ACC112 (cell line): Measurements from ENCODE around the gene APOB.

Experiments
- H2AFZ ChIP-seq: fragments of 200-600 bp; sonication (generic); one replicate; pipeline ENCODE4 v1.6.0; 2017; ENCODE audit warnings: antibody characterized with exemption, low read length; ENCODE audit not compliant: unreplicated experiment
- H3K27ac ChIP-seq: fragments of 200-600 bp; sonication (generic); 2 replicates; pipeline ENCODE4 v1.5.1; 2014; ENCODE audit warnings: low read depth, mild to moderate bottlenecking, antibody characterized with exemption, low read length, moderate library complexity
- H3K27me3 ChIP-seq: fragments of 200-600 bp; sonication (generic); 2 replicates; pipeline ENCODE4 v1.6.1; 2014; ENCODE audit warnings: mild to moderate bottlenecking, antibody characterized with exemption, low read length, moderate library complexity, mixed read lengths; ENCODE audit not compliant: insufficient read depth
- H3K36me3 ChIP-seq: fragments of 200-600 bp; sonication (generic); 2 replicates; pipeline ENCODE4 v1.6.1; 2016; ENCODE audit warnings: mild to moderate bottlenecking, antibody characterized with exemption, low read length, moderate library complexity, mixed read lengths; ENCODE audit not compliant: insufficient read depth
- H3K4me1 ChIP-seq: fragments of 200-600 bp; sonication (generic); one replicate; pipeline ENCODE4 v1.6.1; 2016; ENCODE audit warnings: low read length, mixed read lengths; ENCODE audit not compliant: insufficient read depth, unreplicated experiment, control insufficient read depth
- H3K4me3 ChIP-seq: fragments of 200-600 bp; sonication (generic); 2 replicates; pipeline ENCODE4 v1.5.1; 2014; ENCODE audit warnings: mild to moderate bottlenecking, low read depth, low read length
- H3K79me2 ChIP-seq: fragments of 200-600 bp; sonication (generic); one replicate; pipeline ENCODE4 v1.6.0; 2016; ENCODE audit warnings: low read length; ENCODE audit not compliant: control insufficient read depth, unreplicated experiment, insufficient read depth

APOB gene, protein sequence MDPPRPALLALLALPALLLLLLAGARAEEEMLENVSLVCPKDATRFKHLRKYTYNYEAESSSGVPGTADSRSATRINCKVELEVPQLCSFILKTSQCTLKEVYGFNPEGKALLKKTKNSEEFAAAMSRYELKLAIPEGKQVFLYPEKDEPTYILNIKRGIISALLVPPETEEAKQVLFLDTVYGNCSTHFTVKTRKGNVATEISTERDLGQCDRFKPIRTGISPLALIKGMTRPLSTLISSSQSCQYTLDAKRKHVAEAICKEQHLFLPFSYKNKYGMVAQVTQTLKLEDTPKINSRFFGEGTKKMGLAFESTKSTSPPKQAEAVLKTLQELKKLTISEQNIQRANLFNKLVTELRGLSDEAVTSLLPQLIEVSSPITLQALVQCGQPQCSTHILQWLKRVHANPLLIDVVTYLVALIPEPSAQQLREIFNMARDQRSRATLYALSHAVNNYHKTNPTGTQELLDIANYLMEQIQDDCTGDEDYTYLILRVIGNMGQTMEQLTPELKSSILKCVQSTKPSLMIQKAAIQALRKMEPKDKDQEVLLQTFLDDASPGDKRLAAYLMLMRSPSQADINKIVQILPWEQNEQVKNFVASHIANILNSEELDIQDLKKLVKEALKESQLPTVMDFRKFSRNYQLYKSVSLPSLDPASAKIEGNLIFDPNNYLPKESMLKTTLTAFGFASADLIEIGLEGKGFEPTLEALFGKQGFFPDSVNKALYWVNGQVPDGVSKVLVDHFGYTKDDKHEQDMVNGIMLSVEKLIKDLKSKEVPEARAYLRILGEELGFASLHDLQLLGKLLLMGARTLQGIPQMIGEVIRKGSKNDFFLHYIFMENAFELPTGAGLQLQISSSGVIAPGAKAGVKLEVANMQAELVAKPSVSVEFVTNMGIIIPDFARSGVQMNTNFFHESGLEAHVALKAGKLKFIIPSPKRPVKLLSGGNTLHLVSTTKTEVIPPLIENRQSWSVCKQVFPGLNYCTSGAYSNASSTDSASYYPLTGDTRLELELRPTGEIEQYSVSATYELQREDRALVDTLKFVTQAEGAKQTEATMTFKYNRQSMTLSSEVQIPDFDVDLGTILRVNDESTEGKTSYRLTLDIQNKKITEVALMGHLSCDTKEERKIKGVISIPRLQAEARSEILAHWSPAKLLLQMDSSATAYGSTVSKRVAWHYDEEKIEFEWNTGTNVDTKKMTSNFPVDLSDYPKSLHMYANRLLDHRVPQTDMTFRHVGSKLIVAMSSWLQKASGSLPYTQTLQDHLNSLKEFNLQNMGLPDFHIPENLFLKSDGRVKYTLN (N-terminal part only)

DNA sequence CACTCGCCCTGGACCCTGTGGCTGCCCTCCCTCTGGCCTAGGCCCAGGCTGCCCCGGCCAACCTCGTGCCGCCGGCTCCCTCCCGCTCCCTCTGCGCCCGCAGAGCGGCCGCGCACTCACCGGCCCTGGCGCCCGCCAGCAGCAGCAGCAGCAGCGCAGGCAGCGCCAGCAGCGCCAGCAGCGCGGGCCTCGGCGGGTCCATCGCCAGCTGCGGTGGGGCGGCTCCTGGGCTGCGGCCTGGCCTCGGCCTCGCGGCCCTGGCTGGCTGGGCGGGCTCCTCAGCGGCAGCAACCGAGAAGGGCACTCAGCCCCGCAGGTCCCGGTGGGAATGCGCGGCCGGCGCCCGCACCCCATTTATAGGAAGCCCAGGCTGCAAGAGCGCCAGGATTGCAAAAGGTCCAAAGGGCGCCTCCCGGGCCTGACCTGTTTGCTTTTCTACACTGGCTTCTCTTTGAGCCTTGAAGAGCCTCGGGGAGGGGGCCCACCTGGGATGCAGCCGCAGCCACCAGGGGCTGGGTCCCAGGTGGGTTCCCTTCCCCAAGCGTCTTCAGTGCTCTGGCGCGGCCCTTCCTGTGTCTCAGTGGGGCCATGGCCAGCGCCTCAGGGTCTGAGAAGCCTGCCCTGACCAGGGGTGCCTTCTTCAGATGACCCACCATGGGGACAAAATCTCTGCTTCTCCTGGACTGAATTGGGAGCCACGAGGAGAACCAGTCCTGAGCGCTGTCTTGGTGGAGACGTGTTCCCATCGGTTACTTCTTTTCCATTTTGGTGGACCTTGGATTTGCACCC lies at the start of gene APOB:
Gene APOB (minus strand): TSS at position 330 of the 789 bp plus-strand sequence. CDS start 128 bp downstream, at position 202.
- Histone ChIP-seq H3K36me3 (no peaks in the 10 kb centered on the region), H3K27me3 (peaks cover 19% of the 10 kb centered on the region; the same call in 1 of the 2 replicates), H3K4me3 (no peak within 1 kb of the TSS), H3K79me2 (no peaks in the 10 kb centered on the region), H3K4me1 (peaks cover 3% of the 10 kb centered on the region), H3K27ac (no peak within 1 kb of the TSS), H2AFZ (no peak within 1 kb of the TSS)

DNA sequence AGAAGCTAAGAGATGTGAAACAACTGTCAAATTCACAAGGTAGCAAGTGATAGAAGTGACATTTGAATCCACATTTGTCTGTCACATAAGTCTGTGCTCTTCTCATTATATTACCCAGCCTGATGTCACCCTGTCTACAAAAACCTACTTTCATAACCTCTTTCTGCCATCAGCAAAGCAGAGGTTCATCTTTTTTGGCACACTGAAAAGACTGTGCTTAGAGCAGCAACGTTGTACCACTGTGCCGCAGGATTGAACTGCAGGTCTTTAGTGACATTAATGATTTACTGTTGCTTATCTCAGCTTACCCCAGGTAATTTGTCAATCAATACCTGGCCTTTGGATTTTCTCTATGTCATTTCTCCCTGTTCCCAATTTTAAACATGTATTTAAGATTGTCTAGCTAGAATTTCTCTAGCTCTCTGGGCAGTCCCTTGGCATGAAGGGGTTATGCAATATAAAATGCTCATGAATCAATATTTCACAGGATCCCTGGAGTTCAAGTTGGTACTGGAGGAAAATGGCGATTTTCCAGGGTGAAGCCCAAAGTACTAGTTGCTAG lies 48.5 kb upstream of the APOB start:
- Histone ChIP-seq H3K4me3 (no peak overlapping the region), H2AFZ (no peak overlapping the region), H3K36me3 (no peaks in the 10 kb centered on the region)

DNA sequence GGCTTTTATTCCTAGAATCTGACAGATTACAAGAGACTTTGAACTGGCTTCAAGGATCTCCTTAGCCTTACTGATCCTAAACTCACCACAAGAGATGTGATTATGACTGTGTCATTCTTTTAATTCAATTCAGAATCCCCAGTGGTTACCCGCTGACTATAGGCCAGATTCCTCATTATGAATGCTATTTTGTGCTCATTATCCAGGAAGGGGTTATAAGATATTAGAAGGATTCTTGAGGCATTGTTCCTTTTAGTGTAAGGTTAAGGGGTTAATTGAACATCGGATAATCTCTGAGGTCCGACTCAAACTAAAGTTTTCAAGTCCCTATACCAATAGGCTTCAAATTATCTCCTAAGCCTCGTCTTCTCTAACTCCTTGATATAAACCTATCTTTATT lies 40.5 kb upstream of the APOB start:
- Histone ChIP-seq H3K27ac (no peak overlapping the region), H2AFZ (no peak overlapping the region), H3K27me3 (0 out of 2 replicates have a peak, but pooled peaks cover 3% of the 10 kb centered on the region), H3K79me2 (no peaks in the 10 kb centered on the region), H3K4me1 (no peaks in the 10 kb centered on the region), H3K4me3 (no peak overlapping the region), H3K36me3 (no peaks in the 10 kb centered on the region)

More for the DNA sequence above, 48.5 kb upstream of the APOB start:
- H3K4me1 ChIP-seq = no peaks in the 10 kb centered on the region
- H3K27me3 ChIP-seq = 0 out of 2 replicates have a peak, but pooled peaks cover 3% of the 10 kb centered on the region
- no peaks in the 10 kb centered on the region for H3K79me2 ChIP-seq
- no peak overlapping the region for H3K27ac ChIP-seq

DNA sequence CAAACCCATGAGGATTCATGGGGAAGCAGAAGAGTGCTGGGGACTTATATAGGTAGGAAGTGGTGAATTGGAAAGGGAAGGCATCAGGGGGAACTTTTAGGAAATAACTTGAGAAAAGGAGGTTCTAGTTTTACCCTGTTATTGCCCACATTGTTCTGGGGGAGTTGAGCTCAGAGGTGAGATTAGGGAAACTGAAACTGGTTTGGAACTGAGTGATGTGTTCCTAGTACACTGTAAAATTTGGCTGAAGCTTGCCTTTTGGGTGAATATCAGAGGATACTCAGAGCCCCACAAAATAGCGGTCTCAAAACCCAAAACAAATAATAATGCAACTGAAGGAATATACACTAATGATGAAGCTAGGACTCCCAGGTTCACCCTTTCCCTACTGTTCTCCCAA lies 39.6 kb upstream of the APOB start:
- no peaks in the 10 kb centered on the region for H3K4me1 ChIP-seq
- H3K79me2 ChIP-seq = no peaks in the 10 kb centered on the region
- H3K4me3 ChIP-seq = no peak overlapping the region
- no peak overlapping the region for H2AFZ ChIP-seq
- no peaks in the 10 kb centered on the region for H3K27me3 ChIP-seq
- H3K27ac ChIP-seq = no peak overlapping the region
- H3K36me3 ChIP-seq = no peaks in the 10 kb centered on the region

DNA sequence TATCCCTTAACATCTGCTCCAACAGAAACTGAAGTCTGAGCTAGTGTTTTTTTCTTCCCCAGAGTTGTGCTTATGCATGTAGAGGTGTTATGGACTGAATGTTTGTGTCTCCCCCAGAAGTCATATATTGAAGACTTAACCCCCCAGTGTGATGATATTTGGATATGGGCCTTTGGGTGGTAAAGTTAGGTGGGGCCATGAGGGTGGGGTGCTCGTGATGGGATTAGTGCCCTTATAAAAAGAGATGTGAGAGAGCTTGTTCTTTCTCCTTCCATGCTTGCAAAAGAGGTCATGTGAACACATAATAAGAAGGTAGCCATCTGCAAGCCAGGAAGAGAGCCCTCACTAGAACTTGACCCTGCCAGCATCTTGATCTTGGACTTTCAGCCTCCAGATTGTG lies 34.4 kb upstream of the APOB start:
- no peak overlapping the region for H3K27ac ChIP-seq
- H3K4me1 ChIP-seq = no peaks in the 10 kb centered on the region
- no peak overlapping the region for H2AFZ ChIP-seq
- no peaks in the 10 kb centered on the region for H3K36me3 ChIP-seq
- H3K4me3 ChIP-seq = no peak overlapping the region
- no peaks in the 10 kb centered on the region for H3K27me3 ChIP-seq
- no peaks in the 10 kb centered on the region for H3K79me2 ChIP-seq

DNA sequence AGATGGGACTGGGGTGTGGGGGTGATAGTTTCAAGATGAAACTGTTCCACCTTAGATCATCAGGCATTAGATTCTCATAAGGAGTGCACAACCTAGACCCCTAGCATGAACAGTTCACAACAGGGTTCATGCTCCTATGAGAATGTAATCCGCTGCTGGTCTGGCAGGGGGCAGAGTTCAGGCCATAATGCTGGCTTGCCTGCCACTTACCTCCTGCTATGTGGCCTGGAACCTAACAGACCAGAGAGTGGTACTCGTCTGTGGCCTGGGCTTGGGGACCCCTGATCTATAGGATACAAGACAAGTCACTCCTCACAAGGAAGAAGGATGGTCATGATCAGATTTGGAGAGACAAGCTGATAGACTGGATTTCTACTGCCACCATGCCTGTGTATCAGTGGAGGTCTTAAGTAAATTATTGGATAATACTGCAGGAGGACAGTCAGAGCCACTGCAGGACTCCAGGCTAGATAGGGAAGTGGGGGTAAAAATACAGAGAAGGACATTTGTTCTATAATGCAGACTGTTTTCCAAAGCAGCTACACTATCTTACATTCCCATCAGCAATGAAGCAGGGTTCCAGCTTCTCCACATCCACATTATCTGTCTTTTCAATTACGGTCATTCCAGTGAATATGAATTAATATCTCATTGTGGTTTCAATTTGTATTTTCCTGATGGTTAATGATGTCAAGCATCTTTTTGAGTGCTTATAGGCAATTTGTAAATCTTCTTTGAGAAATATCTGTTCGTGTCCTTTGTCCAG lies 28.8 kb upstream of the APOB start:
- Histone ChIP-seq H3K27me3 (no peaks in the 10 kb centered on the region), H3K27ac (no peak overlapping the region), H3K4me3 (no peak overlapping the region)

DNA sequence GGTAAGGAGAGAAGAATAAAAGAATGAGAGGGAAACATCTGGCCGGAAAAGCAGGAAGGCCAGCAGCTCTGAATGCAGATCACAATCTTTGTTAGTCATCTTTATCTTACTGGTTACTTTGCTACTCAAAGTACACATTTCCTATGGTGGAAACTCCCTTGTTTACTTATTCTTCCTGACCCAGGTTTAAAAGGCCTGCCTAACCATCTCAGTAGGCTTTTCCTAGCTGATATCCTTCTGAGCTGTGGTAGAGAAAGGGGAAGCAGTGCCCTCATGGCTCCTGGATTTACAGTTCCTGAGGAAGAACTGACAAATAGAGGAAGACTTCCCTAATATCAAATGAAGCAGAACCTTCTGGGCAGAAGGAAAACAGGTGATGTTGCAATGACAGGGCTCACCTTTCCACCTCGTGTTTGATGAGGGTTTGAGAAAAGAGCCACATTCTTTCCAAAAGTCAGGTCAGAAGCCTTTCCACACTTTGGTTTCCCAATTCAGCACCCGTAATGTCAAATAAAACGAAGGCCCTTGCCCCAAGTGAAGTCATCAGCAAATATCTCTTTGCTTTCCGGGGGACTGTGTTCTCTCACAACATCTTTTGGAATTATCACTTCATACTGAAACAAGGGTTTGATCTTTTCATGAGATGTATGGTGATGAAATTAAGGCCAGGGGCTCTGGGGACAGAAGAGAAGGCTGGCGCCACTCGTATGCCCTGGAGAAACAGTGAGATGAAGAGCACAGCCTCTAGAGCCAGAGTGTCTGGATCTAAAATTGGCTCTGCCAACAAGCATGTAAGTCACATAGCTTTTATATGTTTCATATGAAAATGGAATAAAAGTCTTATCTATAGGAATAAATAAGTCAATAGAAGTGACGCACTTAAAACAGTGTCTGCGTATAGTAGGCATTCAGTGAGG lies 26.7 kb upstream of the APOB start:
- H3K4me3 ChIP-seq = no peak overlapping the region
- H3K27ac ChIP-seq = no peak overlapping the region
- no peaks in the 10 kb centered on the region for H3K36me3 ChIP-seq
- no peak overlapping the region for H2AFZ ChIP-seq
- H3K27me3 ChIP-seq = no peaks in the 10 kb centered on the region
- no peaks in the 10 kb centered on the region for H3K79me2 ChIP-seq
- H3K4me1 ChIP-seq = no peaks in the 10 kb centered on the region

More for the DNA sequence above, 28.8 kb upstream of the APOB start:
- H2AFZ ChIP-seq = no peak overlapping the region
- H3K4me1 ChIP-seq = no peaks in the 10 kb centered on the region
- no peaks in the 10 kb centered on the region for H3K36me3 ChIP-seq
- H3K79me2 ChIP-seq = no peaks in the 10 kb centered on the region

DNA sequence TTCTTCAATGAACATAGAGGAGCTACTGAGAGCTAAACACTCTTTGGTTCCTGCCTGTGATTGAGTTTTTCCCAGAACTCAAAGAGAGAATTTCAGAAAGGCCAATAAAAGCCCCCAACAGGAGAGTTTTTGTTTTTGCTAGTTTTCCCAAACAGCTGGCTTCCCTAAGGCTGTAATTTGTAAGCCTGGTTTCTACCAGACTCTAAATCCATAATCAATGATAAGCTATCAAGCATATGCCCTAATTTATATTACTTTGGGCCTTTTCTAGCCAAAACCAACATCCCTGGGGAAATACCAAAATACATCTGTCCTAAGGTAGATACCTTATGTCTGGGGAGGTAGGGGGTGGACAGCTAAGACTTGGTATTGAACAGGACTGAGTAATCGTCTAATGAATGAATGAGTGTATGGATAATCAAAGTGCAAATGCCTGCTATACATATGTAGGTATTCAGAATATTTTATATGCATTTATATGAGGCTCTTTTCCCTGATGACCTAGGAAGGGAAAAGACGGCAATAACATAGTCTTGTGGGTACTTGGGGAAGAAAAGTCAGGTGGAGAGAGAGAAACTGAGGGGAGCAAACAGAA lies 26.0 kb upstream of the APOB start:
- Histone ChIP-seq H3K4me3 (no peak overlapping the region), H3K27ac (no peak overlapping the region)

More for the DNA sequence above, 26.0 kb upstream of the APOB start:
- Histone ChIP-seq H3K79me2 (no peaks in the 10 kb centered on the region), H3K4me1 (no peaks in the 10 kb centered on the region), H2AFZ (no peak overlapping the region), H3K27me3 (no peaks in the 10 kb centered on the region), H3K36me3 (no peaks in the 10 kb centered on the region)
